Measurements from ENCODE around the gene WNT16.

The WNT16 gene

GRCh38 chr7:121329191-121330052 is 622 bp downstream of the WNT16 start:
- no peak for TF ChIP-seq FOXK2 (IDR thresholded peaks at IDR 0.05)
- TF ChIP-seq CTBP1 (IDR thresholded peaks at IDR 0.05; ENCODE audit: borderline replicate concordance) = no peak
- no peak for TF ChIP-seq ARNT (IDR thresholded peaks at IDR 0.05)
- no peak for TF ChIP-seq L3MBTL2 (conservative IDR thresholded peaks at IDR 0.05)
- no peak for TF ChIP-seq FOXA1 (IDR thresholded peaks at IDR 0.05)
- TF ChIP-seq PKNOX1 (IDR thresholded peaks at IDR 0.05) = no peak
- no peak for TF ChIP-seq ELF4 (IDR thresholded peaks at IDR 0.05)
- TF ChIP-seq SP1 (IDR thresholded peaks at IDR 0.05) = no peak
- POLR2A ChIA-PET = no interaction called here
- DNase-seq (ENCODE audit: extremely low spot score) = peak; percentile 21
- CTCF ChIA-PET = interaction anchor here (0.5 to 1.1 kb wide), 3 partner anchors 15 to 245 kb away, joined by 3 to 4 read pairs (median 3); no protein-coding TSS in a partner anchor

GRCh38 chr7:121330053-121330833 is 1.4 kb downstream of the WNT16 start:
- peak; percentile 21 for DNase-seq (ENCODE audit: extremely low spot score)
- POLR2A ChIA-PET = no interaction called here
- CTCF ChIA-PET = interaction anchor here (0.5 to 1.1 kb wide), 4 partner anchors 16 to 245 kb away, joined by 3 to 4 read pairs (median 3); no protein-coding TSS in a partner anchor
- TF ChIP-seq LEF1 (IDR thresholded peaks at IDR 0.05; ENCODE audit: borderline replicate concordance) (no peak), ZNF384 (IDR thresholded peaks at IDR 0.05) (peak; percentile 81), CTBP1 (IDR thresholded peaks at IDR 0.05; ENCODE audit: borderline replicate concordance) (no peak), L3MBTL2 (conservative IDR thresholded peaks at IDR 0.05) (peak; percentile 85)

- DNase-seq (ENCODE audit: extremely low spot score) = no peak
- no peak for TF ChIP-seq FOXK2 (IDR thresholded peaks at IDR 0.05)
- no peak for TF ChIP-seq SUZ12 (IDR thresholded peaks at IDR 0.05)
- TF ChIP-seq NFRKB (IDR thresholded peaks at IDR 0.05) = no peak
- no peak for TF ChIP-seq BHLHE40 (IDR thresholded peaks at IDR 0.05; ENCODE audit: borderline replicate concordance)
- no peak for TF ChIP-seq CTBP1 (IDR thresholded peaks at IDR 0.05; ENCODE audit: borderline replicate concordance)
- no peak for TF ChIP-seq TARDBP (IDR thresholded peaks at IDR 0.05)
- TF ChIP-seq ARNT (IDR thresholded peaks at IDR 0.05) = no peak
- TF ChIP-seq HDGF (IDR thresholded peaks at IDR 0.05; ENCODE audit: borderline replicate concordance) = no peak
- TF ChIP-seq FOXA1 (IDR thresholded peaks at IDR 0.05) = no peak
- TF ChIP-seq LEF1 (IDR thresholded peaks at IDR 0.05; ENCODE audit: borderline replicate concordance) = no peak
- no peak for TF ChIP-seq PKNOX1 (IDR thresholded peaks at IDR 0.05)
- no peak for TF ChIP-seq ZNF384 (IDR thresholded peaks at IDR 0.05)
- TF ChIP-seq L3MBTL2 (conservative IDR thresholded peaks at IDR 0.05) = no peak
- no peak for TF ChIP-seq SP1 (IDR thresholded peaks at IDR 0.05)
- no peak for TF ChIP-seq ELF4 (IDR thresholded peaks at IDR 0.05)
- no peak for TF ChIP-seq FOXM1 (IDR thresholded peaks at IDR 0.05; ENCODE audit: borderline replicate concordance)
- CTCF ChIA-PET = interaction anchor here (0.6 kb wide), 1 partner anchor 70 kb away, joined by 3 read pairs; no protein-coding TSS in a partner anchor
- POLR2A ChIA-PET = no interaction called here
These were observed 2.2 kb downstream of the WNT16 start for GRCh38 chr7:121331048-121331447.

- TF ChIP-seq HDGF (IDR thresholded peaks at IDR 0.05; ENCODE audit: borderline replicate concordance) (no peak), TARDBP (IDR thresholded peaks at IDR 0.05) (no peak), ARNT (IDR thresholded peaks at IDR 0.05) (no peak), NFRKB (IDR thresholded peaks at IDR 0.05) (no peak), FOXA1 (IDR thresholded peaks at IDR 0.05) (no peak), PKNOX1 (IDR thresholded peaks at IDR 0.05) (no peak), ELF4 (IDR thresholded peaks at IDR 0.05) (no peak), BHLHE40 (IDR thresholded peaks at IDR 0.05; ENCODE audit: borderline replicate concordance) (no peak), CTBP1 (IDR thresholded peaks at IDR 0.05; ENCODE audit: borderline replicate concordance) (no peak), L3MBTL2 (conservative IDR thresholded peaks at IDR 0.05) (no peak), SP1 (IDR thresholded peaks at IDR 0.05) (no peak), ZNF384 (IDR thresholded peaks at IDR 0.05) (no peak), LEF1 (IDR thresholded peaks at IDR 0.05; ENCODE audit: borderline replicate concordance) (no peak), FOXK2 (IDR thresholded peaks at IDR 0.05) (no peak), SUZ12 (IDR thresholded peaks at IDR 0.05) (no peak)
- CTCF ChIA-PET = no interaction called here
- POLR2A ChIA-PET = no interaction called here
- no peak for DNase-seq (ENCODE audit: extremely low spot score)
These were observed 2.8 kb downstream of the WNT16 start for GRCh38 chr7:121331574-121331973.

- ChIA-PET CTCF (no interaction called here), POLR2A (no interaction called here)
- no peak for DNase-seq (ENCODE audit: extremely low spot score)
- TF ChIP-seq SUZ12 (IDR thresholded peaks at IDR 0.05) = no peak
- no peak for TF ChIP-seq ELF4 (IDR thresholded peaks at IDR 0.05)
- no peak for TF ChIP-seq BHLHE40 (IDR thresholded peaks at IDR 0.05; ENCODE audit: borderline replicate concordance)
- TF ChIP-seq TARDBP (IDR thresholded peaks at IDR 0.05) = no peak
- no peak for TF ChIP-seq L3MBTL2 (conservative IDR thresholded peaks at IDR 0.05)
- TF ChIP-seq LEF1 (IDR thresholded peaks at IDR 0.05; ENCODE audit: borderline replicate concordance) = no peak
- TF ChIP-seq FOXA1 (IDR thresholded peaks at IDR 0.05) = no peak
- no peak for TF ChIP-seq PKNOX1 (IDR thresholded peaks at IDR 0.05)
- no peak for TF ChIP-seq HDGF (IDR thresholded peaks at IDR 0.05; ENCODE audit: borderline replicate concordance)
- no peak for TF ChIP-seq SP1 (IDR thresholded peaks at IDR 0.05)
These were observed 5.6 kb downstream of the WNT16 start for GRCh38 chr7:121334376-121334775.

Data from HEK293T (cell line).